Glomerular visceral epithelial cell (primary cell): Measurements from ENCODE around the gene PXK.
"Not testable (repeated sequence)": the region's sequence is repeated elsewhere in the genome, so short reads cannot be mapped to it uniquely, and the experiment has no call there.

Source experiments
- DNase-seq: peaks from one replicate; pipeline ENCODE4 v3.0.0-alpha.2; 2016; ENCODE audit errors: extremely low spot score

Gene PXK

GRCh38 chr3:58323529-58324390, 8.9 kb upstream of the PXK start:
- DNase-seq = no peak

- DNase-seq = no peak
Observed at GRCh38 chr3:58324391-58325390, 8.0 kb upstream of the PXK start.

GRCh38 chr3:58325525-58325992, 7.1 kb upstream of the PXK start:
- DNase-seq = peak; percentile 35

GRCh38 chr3:58326267-58326900, 6.3 kb upstream of the PXK start:
- DNase-seq = no peak

- no peak for DNase-seq
Observed at GRCh38 chr3:58329150-58329921, 3.4 kb upstream of the PXK start.

GRCh38 chr3:58329922-58330413, 2.7 kb upstream of the PXK start:
- DNase-seq = no peak

GRCh38 chr3:58331593-58332152, 1.0 kb upstream of the PXK start:
- no peak for DNase-seq

- DNase-seq = no peak
Observed at GRCh38 chr3:58333206-58334012, 717 bp downstream of the PXK start.

- no peak for DNase-seq
Observed at GRCh38 chr3:58334013-58334321, 1.3 kb downstream of the PXK start.

GRCh38 chr3:58334506-58334884, 1.8 kb downstream of the PXK start:
- DNase-seq = no peak

- no peak for DNase-seq
Observed at GRCh38 chr3:58335652-58335947, 2.9 kb downstream of the PXK start.

- peak; percentile 82 for DNase-seq
Observed at GRCh38 chr3:58336135-58336882, 3.6 kb downstream of the PXK start.

GRCh38 chr3:58337190-58337589, 4.5 kb downstream of the PXK start:
- no peak for DNase-seq

GRCh38 chr3:58339146-58339545, 6.5 kb downstream of the PXK start:
- DNase-seq = not testable (repeated sequence)

GRCh38 chr3:58340594-58341244, 8.0 kb downstream of the PXK start:
- no peak for DNase-seq

GRCh38 chr3:58341376-58341775, 8.7 kb downstream of the PXK start:
- no peak for DNase-seq

- DNase-seq = no peak
Observed at GRCh38 chr3:58342676-58343075, 10.0 kb downstream of the PXK start.

GRCh38 chr3:58345457-58345856, 12.8 kb downstream of the PXK start:
- DNase-seq = no peak

- DNase-seq = no peak
Observed at GRCh38 chr3:58346368-58346767, 13.7 kb downstream of the PXK start.
